WTC11 (cell line): ENCODE measurements around the gene CYB561A3. TPM values are rescaled to one million over a fixed set of nuclear protein-coding genes. Genes with fewer than 3 reads are reported as not detected.

Experiments used
- ATAC-seq: fragments of 200-7000 bp; cut with Tn5 transposase; 2 replicates; pipeline ENCODE4 v1.10.0; 2021; ENCODE audit warnings: mild to moderate bottlenecking, moderate library complexity
- CTCF ChIA-PET: fragments of 300-600 bp; sonication (Branson Sonifier 250); formaldehyde crosslinking; loops from one replicate; lab custom pipeline; 2021; ENCODE audit warnings: antibody characterized with exemption; lab: Charles Lee
- POLR2A ChIA-PET: fragments of 350-600 bp; sonication (Branson Sonifier 250); formaldehyde crosslinking; loops from one replicate; lab custom pipeline; 2021; ENCODE audit warnings: antibody characterized with exemption; lab: Charles Lee
- DNase-seq: peaks from one replicate; pipeline ENCODE4 v3.0.0; 2021; ENCODE audit warnings: low spot score
- H3K27ac Mint-ChIP-seq: 2 replicates; pipeline ENCODE4 v1.8.0; 2021; ENCODE audit warnings: mixed read lengths
- H3K27me3 Mint-ChIP-seq: 2 replicates; pipeline ENCODE4 v1.8.0; 2021; ENCODE audit warnings: low read depth, mild to moderate bottlenecking, moderate library complexity, mixed read lengths
- H3K36me3 Mint-ChIP-seq: 2 replicates; pipeline ENCODE4 v1.8.0; 2021; ENCODE audit warnings: mixed read lengths
- H3K4me1 Mint-ChIP-seq: 2 replicates; pipeline ENCODE4 v1.8.0; 2022; ENCODE audit warnings: mixed read lengths
- H3K4me3 Mint-ChIP-seq: 2 replicates; pipeline ENCODE4 v1.8.0; 2021; ENCODE audit warnings: mild to moderate bottlenecking, moderate library complexity, mixed read lengths
- H3K9me3 Mint-ChIP-seq: 2 replicates; pipeline ENCODE4 v1.8.0; 2021; ENCODE audit warnings: mixed read lengths
- ATF6 ChIP-seq: sonication (generic); formaldehyde crosslinking; IDR thresholded peaks from 2 replicates; pipeline ENCODE4 v1.8.1; 2023; ENCODE audit warnings: mild to moderate bottlenecking, missing genetic modification reagents
- CREB1 ChIP-seq: sonication (generic); formaldehyde crosslinking; IDR thresholded peaks from 2 replicates; pipeline ENCODE4 v1.8.0; 2023; ENCODE audit warnings: mild to moderate bottlenecking, missing genetic modification reagents
- ETV6 ChIP-seq: sonication (generic); formaldehyde crosslinking; IDR thresholded peaks from 2 replicates; pipeline ENCODE4 v1.8.1; 2022; ENCODE audit warnings: mild to moderate bottlenecking, missing genetic modification reagents
- FOXP4 ChIP-seq: sonication (generic); formaldehyde crosslinking; IDR thresholded peaks from 2 replicates; pipeline ENCODE4 v1.8.0; 2022; ENCODE audit warnings: mild to moderate bottlenecking, missing genetic modification reagents
- IRF1 ChIP-seq: sonication (generic); formaldehyde crosslinking; IDR thresholded peaks from 2 replicates; pipeline ENCODE4 v1.8.0; 2023; ENCODE audit warnings: missing genetic modification reagents
- IRF2 ChIP-seq: sonication (generic); formaldehyde crosslinking; IDR thresholded peaks from 2 replicates; pipeline ENCODE4 v1.8.0; 2022; ENCODE audit warnings: low read depth, missing genetic modification reagents, borderline replicate concordance
- NR2C2 ChIP-seq: sonication (generic); formaldehyde crosslinking; IDR thresholded peaks from 2 replicates; pipeline ENCODE4 v1.8.0; 2022; ENCODE audit warnings: mild to moderate bottlenecking, missing genetic modification reagents
- SMAD4 ChIP-seq: sonication (generic); formaldehyde crosslinking; IDR thresholded peaks from 2 replicates; pipeline ENCODE4 v1.8.0; 2022; ENCODE audit warnings: mild to moderate bottlenecking, missing genetic modification reagents
- STAT6 ChIP-seq: sonication (generic); formaldehyde crosslinking; conservative IDR thresholded peaks from 2 replicates; pipeline ENCODE4 v1.8.1; 2023; ENCODE audit warnings: mild to moderate bottlenecking, low read depth, missing genetic modification reagents, moderate library complexity
- TCF7 ChIP-seq: sonication (generic); formaldehyde crosslinking; IDR thresholded peaks from 2 replicates; pipeline ENCODE4 v1.8.0; 2022; ENCODE audit warnings: mild to moderate bottlenecking, low read depth, missing genetic modification reagents, moderate library complexity
- USF2 ChIP-seq: sonication (generic); formaldehyde crosslinking; IDR thresholded peaks from 2 replicates; pipeline ENCODE4 v1.8.1; 2023; ENCODE audit warnings: mild to moderate bottlenecking, missing genetic modification reagents, moderate library complexity
- ZNF416 ChIP-seq: fragments of 250-450 bp; sonication (Bioruptor Pico); IDR thresholded peaks from 2 replicates; pipeline ENCODE4 v1.9.0; 2021; ENCODE audit warnings: mild to moderate bottlenecking, inconsistent platforms
- ZNF532 ChIP-seq: fragments of 250-450 bp; sonication (Bioruptor Pico); IDR thresholded peaks from 2 replicates; pipeline ENCODE4 v1.9.0; 2021; ENCODE audit warnings: mild to moderate bottlenecking, borderline replicate concordance
- total RNA-seq: library from RNA; stranded (reverse); gene quantifications from 3 replicates; pipeline ENCODE4 v1.2.3, GENCODE V29; 2021

Gene CYB561A3
- total RNA-seq, 1 experiment from 2014 or later = 38.8 TPM

GRCh38 chr11:61310749-61311148, 50.9 kb downstream of the CYB561A3 start (continued):
- TF ChIP-seq STAT6 (CRISPR knock-in tag) = no peak
- no peak for TF ChIP-seq ZNF416 (CRISPR knock-in tag)
- TF ChIP-seq ZNF532 (CRISPR knock-in tag) = no peak
- no peak for TF ChIP-seq ETV6 (CRISPR knock-in tag)
- TF ChIP-seq IRF1 (CRISPR knock-in tag) = no peak
- TF ChIP-seq CREB1 = no peak
- no peak for TF ChIP-seq IRF2 (CRISPR knock-in tag)
- no peak for TF ChIP-seq ATF6 (CRISPR knock-in tag)
- TF ChIP-seq TCF7 (CRISPR knock-in tag) = no peak
- TF ChIP-seq FOXP4 (CRISPR knock-in tag) = no peak
- TF ChIP-seq SMAD4 = no peak
- no peak for TF ChIP-seq USF2 (CRISPR knock-in tag)

- no peak for TF ChIP-seq NR2C2
- Mint-ChIP-seq H3K27ac (no peak overlapping the region), H3K9me3 (no peaks in the 10 kb centered on the region), H3K27me3 (no peaks in the 10 kb centered on the region), H3K4me1 (no peaks in the 10 kb centered on the region), H3K4me3 (no peak overlapping the region), H3K36me3 (peaks cover 34% of the 10 kb centered on the region)
- ATAC-seq = no peak
- ChIA-PET CTCF (interaction anchor here (0.7 to 0.8 kb wide), 2 partner anchors 16 to 26 kb away, joined by 4 to 5 read pairs; no protein-coding TSS in a partner anchor), POLR2A (interaction anchor here (1.5 kb wide), 1 partner anchor 26 kb away, joined by 3 read pairs; no protein-coding TSS in a partner anchor)
- DNase-seq = no peak
Measured at GRCh38 chr11:61309739-61310138, 51.9 kb downstream of the CYB561A3 start.
